HepG2 (cell line): Measurements from ENCODE around the gene RING1. TPM values are rescaled to one million over a fixed set of nuclear protein-coding genes. Genes with fewer than 3 reads are reported as not detected.

Experiments used
- ATAC-seq: fragments of 200-7000 bp; cut with Tn5 transposase; 3 replicates; pipeline ENCODE4 v1.9.1; 2020; ENCODE audit warnings: mild to moderate bottlenecking, moderate library complexity
- BruUV-seq: library from RNA; stranded (reverse); fragments of 400-500 nt; replicated peaks from 2 replicates; lab custom pipeline; 2021; lab: Mats Ljungman, UMichigan
- CTCF ChIA-PET: fragments of 300-600 bp; formaldehyde crosslinking; extraction: SDS; loops from one replicate; lab custom pipeline; 2021; ENCODE audit warnings: low total read pairs, inconsistent platforms, low intra/inter-chr PET ratio; lab: Yijun Ruan, JAX
- POLR2A ChIA-PET: fragments of 350-600 bp; sonication (Branson Sonifier 250); formaldehyde crosslinking; loops from one replicate; lab custom pipeline; 2020; ENCODE audit warnings: antibody characterized with exemption, inconsistent platforms; lab: Yijun Ruan, JAX
- DNase-seq: peaks from one replicate; pipeline ENCODE4 v3.0.0-alpha.2; 2015; ENCODE audit warnings: low spot score
- FAIRE-seq: peaks from 3 replicates; lab custom pipeline; 2011; peaks lifted over from hg19 to GRCh38; lab: Jason Lieb, UNC
- H2AFZ ChIP-seq: one replicate; pipeline ENCODE4 v1.6.1; 2011; ENCODE audit warnings: low read length, inconsistent platforms
- H3K27ac ChIP-seq: fragments of 300-600 bp; 3 replicates; pipeline ENCODE4 v1.8.0; 2011; ENCODE audit warnings: mixed run types, mild to moderate bottlenecking, mixed read lengths, low read length, inconsistent platforms; ENCODE audit not compliant: insufficient read depth; ENCODE audit errors: extremely low read length
- H3K27me3 ChIP-seq, 2 experiments: fragments of 200-600 bp in 1 of 2; 2 replicates in 1 of 2; 3 replicates in 1 of 2; pipeline versions ENCODE4 v1.6.0 to v1.8.0; 2011; ENCODE audit warnings: low read length in 2 of 2, mild to moderate bottlenecking in 2 of 2, moderate library complexity in 2 of 2, inconsistent platforms in 1 of 2; ENCODE audit not compliant: insufficient read depth in 2 of 2, control insufficient read depth in 1 of 2
- H3K36me3 ChIP-seq, 2 experiments: fragments of 200-600 bp in 1 of 2; replicated peaks in 1 of 2; 2 replicates in 1 of 2; 3 replicates in 1 of 2; pipeline versions ENCODE4 v1.5.1 to v1.8.0; 2011; ENCODE audit warnings: low read length in 2 of 2, inconsistent platforms in 1 of 2; ENCODE audit not compliant: insufficient read depth in 2 of 2, control insufficient read depth in 1 of 2
- H3K4me1 ChIP-seq: 2 replicates; pipeline ENCODE4 v1.5.1; 2012; ENCODE audit warnings: low read length, inconsistent platforms; ENCODE audit not compliant: insufficient read depth
- H3K4me2 ChIP-seq: 2 replicates; pipeline ENCODE4 v1.6.0; 2011; ENCODE audit warnings: low read depth, low read length, inconsistent platforms
- H3K4me3 ChIP-seq, 3 experiments: fragments of 200-600 bp in 1 of 3; sonication (generic), shearing (Covaris generic) in 1 of 3; replicated peaks in 1 of 3; 2 replicates each; pipeline ENCODE4 v1.5.1; 2011 to 2016; ENCODE audit warnings: low read length in 3 of 3, inconsistent platforms in 2 of 3, low read depth in 2 of 3, mild to moderate bottlenecking in 2 of 3, control low read depth in 1 of 3, mixed read lengths in 1 of 3; ENCODE audit not compliant: insufficient read depth in 1 of 3
- H3K79me2 ChIP-seq: one replicate; pipeline ENCODE4 v1.6.1; 2011; ENCODE audit warnings: low read length, inconsistent platforms; ENCODE audit not compliant: insufficient read depth
- H3K9ac ChIP-seq: 2 replicates; pipeline ENCODE4 v1.6.0; 2011; ENCODE audit warnings: mild to moderate bottlenecking, low read depth, low read length, inconsistent platforms; ENCODE audit not compliant: insufficient read depth
- H3K9me3 ChIP-seq: 2 replicates; pipeline ENCODE4 v1.5.1; 2012; ENCODE audit warnings: mild to moderate bottlenecking, low read length
- H4K20me1 ChIP-seq: 2 replicates; pipeline ENCODE4 v1.6.0; 2011; ENCODE audit warnings: inconsistent platforms, mild to moderate bottlenecking, low read length, moderate library complexity; ENCODE audit not compliant: insufficient read depth
- ADNP ChIP-seq: sonication (generic); formaldehyde crosslinking; IDR thresholded peaks from 2 replicates; pipeline ENCODE4 v1.4.0; 2020; ENCODE audit warnings: missing genetic modification reagents
- AHR ChIP-seq: IDR thresholded peaks from 2 replicates; pipeline ENCODE4 v1.6.1; 2018; ENCODE audit warnings: missing genetic modification reagents, missing compliant biosample characterization
- BRD4 ChIP-seq: sonication (generic); formaldehyde crosslinking; IDR thresholded peaks from 2 replicates; pipeline ENCODE4 v1.4.0; 2020; ENCODE audit warnings: missing genetic modification reagents
- DMAP1 ChIP-seq: IDR thresholded peaks from 2 replicates; pipeline ENCODE4 v1.6.1; 2016
- HMG20A ChIP-seq: IDR thresholded peaks from 2 replicates; pipeline ENCODE4 v1.6.1; 2016; ENCODE audit warnings: borderline replicate concordance
- MTA1 ChIP-seq: sonication (generic); formaldehyde crosslinking; IDR thresholded peaks from 2 replicates; pipeline ENCODE4 v1.4.0; 2020; ENCODE audit warnings: missing genetic modification reagents, mild to moderate bottlenecking, borderline replicate concordance
- PCBP1 ChIP-seq: fragments of 200-400 bp; formaldehyde crosslinking; IDR thresholded peaks from 2 replicates; pipeline ENCODE4 v1.6.1; 2017; ENCODE audit warnings: mild to moderate bottlenecking, low read depth, low read length, borderline replicate concordance
- TBL1XR1 ChIP-seq: fragments of 150-350 bp; IDR thresholded peaks from 2 replicates; pipeline ENCODE4 v1.6.1; 2014; ENCODE audit warnings: borderline replicate concordance, low read length; ENCODE audit not compliant: partially characterized antibody
- TBX3 ChIP-seq: fragments of 450-650 bp; IDR thresholded peaks from 2 replicates; pipeline ENCODE4 v1.6.1; 2017; ENCODE audit warnings: antibody characterized with exemption, mild to moderate bottlenecking, inconsistent platforms, borderline replicate concordance
- TEAD3 ChIP-seq: optimal IDR thresholded peaks from 2 replicates; pipeline ENCODE3; 2016; ENCODE audit warnings: borderline replicate concordance
- ZNF83 ChIP-seq: sonication (generic); formaldehyde crosslinking; IDR thresholded peaks from 2 replicates; pipeline ENCODE4 v1.4.0; 2020; ENCODE audit warnings: missing genetic modification reagents, mild to moderate bottlenecking, borderline replicate concordance
- ZSCAN12 ChIP-seq: sonication (generic); formaldehyde crosslinking; IDR thresholded peaks from 2 replicates; pipeline ENCODE4 v1.9.0; 2021; ENCODE audit warnings: mild to moderate bottlenecking, missing genetic modification reagents
- WGBS: methylation state at CpG from one replicate; pipeline ENCODE4 v1.1.6; 2017; ENCODE audit warnings: low lambda C conversion rate; 5-methylcytosine and 5-hydroxymethylcytosine counted together
- in situ Hi-C: cut with HindIII; loops from 2 replicates; pipeline ENCODE4 v1.10.0; 2017; ENCODE audit warnings: low pct_unique_long_range_greater_than_20kb; ENCODE audit not compliant: extremely low pct_ligation_motif_present
- intact Hi-C: fragments of 100-400 bp; cut with micrococcal nuclease; formaldehyde crosslinking; loops from one replicate; pipeline ENCODE4 v1.10.0; 2022; ENCODE audit not compliant: unreplicated experiment
- polyA plus RNA-seq, 8 experiments: library from polyadenylated mRNA; depleted of rRNA in 3 of 8; stranded (reverse) in 7 of 8; unstranded in 1 of 8; fragments of >200 nt; fragmentation: Illumina TruSeq in 4 of 8; extraction: Trizol in 4 of 8; gene quantifications; 2 replicates each; pipeline versions ENCODE4 v1.2.1 to v1.2.3, GENCODE V29; 2011 to 2016; ENCODE audit warnings: low read depth in 4 of 8, missing spikeins in 1 of 8, mixed read lengths in 1 of 8; ENCODE audit not compliant: insufficient read depth in 1 of 8
- total RNA-seq, 5 experiments: library from RNA; depleted of rRNA; stranded (reverse); fragments of >200 nt; fragmentation: Illumina TruSeq; extraction: Trizol; gene quantifications; 2 replicates each; pipeline ENCODE4 v1.2.3, GENCODE V29; 2016; ENCODE audit warnings: low read depth in 1 of 5
- TF ChIP-seq, protein P1 (sequence below): IDR thresholded peaks from 2 replicates; pipeline ENCODE4 v1.6.1; 2016; ENCODE audit warnings: missing compliant biosample characterization, missing genetic modification reagents, borderline replicate concordance
- TF ChIP-seq, protein P2 (sequence below): sonication (generic); formaldehyde crosslinking; IDR thresholded peaks from 2 replicates; pipeline ENCODE4 v1.4.0; 2020; ENCODE audit warnings: missing genetic modification reagents
- TF ChIP-seq, protein P3 (sequence below), 2 experiments: IDR thresholded peaks; 2 replicates each; pipeline ENCODE4 v1.6.1; 2011 to 2012; ENCODE audit warnings: low read length in 2 of 2, borderline replicate concordance in 1 of 2, low read depth in 1 of 2, mild to moderate bottlenecking in 1 of 2, moderate library complexity in 1 of 2
- TF ChIP-seq, protein P4 (sequence below): IDR thresholded peaks from 2 replicates; pipeline ENCODE4 v1.6.1; 2016; ENCODE audit warnings: mild to moderate bottlenecking, missing biosample characterization, missing genetic modification reagents

The RING1 gene
- total and polyA plus RNA-seq, 2 of the 13 experiments (the other 11 are each of a cell fraction or from before 2014, with no cell fraction given) = 23.9 to 33.6 TPM

DNA sequence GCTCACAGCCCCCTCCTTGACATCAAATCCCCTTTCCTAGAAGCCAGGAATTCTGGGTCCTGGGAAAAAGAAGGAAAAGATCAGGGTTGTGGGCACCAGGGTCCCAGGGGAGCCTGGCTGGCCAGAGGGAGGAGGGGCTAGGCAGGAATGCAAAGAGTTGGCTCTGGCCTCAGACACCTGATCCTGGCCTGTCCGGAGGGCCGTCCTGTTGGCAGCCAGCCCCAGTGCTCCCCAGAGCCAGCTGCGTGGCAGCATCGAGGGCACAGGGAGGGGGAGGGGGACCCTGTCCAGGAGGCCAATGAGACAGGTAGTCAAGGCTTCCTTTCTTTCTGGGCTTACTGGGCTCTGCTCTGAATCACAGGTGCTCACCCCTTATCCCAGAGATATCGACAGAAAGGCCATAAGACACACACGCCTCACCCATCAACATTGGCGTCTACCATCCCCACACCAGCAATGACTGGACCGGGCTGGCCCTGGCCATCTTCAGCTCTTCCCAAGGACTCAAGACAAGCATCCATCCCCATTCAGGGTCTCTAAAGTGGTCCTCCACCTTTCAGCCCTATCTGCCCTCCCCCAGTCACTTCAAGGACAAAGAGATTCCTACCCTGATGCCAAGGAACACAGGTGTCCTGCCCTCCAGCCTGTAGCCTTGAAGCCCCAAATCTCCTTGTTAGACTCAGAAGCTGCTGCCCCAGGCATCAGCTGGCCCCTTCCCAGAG lies 16.8 kb upstream of the RING1 start:
- H3K4me3 ChIP-seq = no peak overlapping the region
- peaks cover 32% of the 10 kb centered on the region for H3K4me1 ChIP-seq
- no peak overlapping the region for H3K9ac ChIP-seq
- peaks cover 19 to 26% of the 10 kb centered on the region in 2 experiments for H3K36me3 ChIP-seq
- H3K4me2 ChIP-seq = peak overlapping the region; percentile 66
- CTCF ChIA-PET = no interaction called here
- DNase-seq (no peak), ATAC-seq (peak; percentile 64), FAIRE-seq (no peak)
- no TSS peak for BruUV-seq
- no peaks in the 10 kb centered on the region for H3K9me3 ChIP-seq
- intact Hi-C loops (no loop called here), in situ Hi-C loops (no loop called here)
- H3K79me2 ChIP-seq = no peaks in the 10 kb centered on the region
- no peak overlapping the region for H3K27ac ChIP-seq
- peaks cover 0 to 15% of the 10 kb centered on the region in 2 experiments; a peak in 1 of 5 replicates for H3K27me3 ChIP-seq
- POLR2A ChIA-PET = interaction anchor here (0.8 to 1.6 kb wide), 2 partner anchors 8 to 17 kb away, joined by 4 to 5 read pairs; partner anchors contain the start of gene RING1
- H4K20me1 ChIP-seq = no peaks in the 10 kb centered on the region; the same call in 1 of the 2 replicates
- 28% methylated on average over 8 of the region's 8 CpGs for WGBS
- no peak overlapping the region for H2AFZ ChIP-seq
- TF ChIP-seq, protein P1, sequence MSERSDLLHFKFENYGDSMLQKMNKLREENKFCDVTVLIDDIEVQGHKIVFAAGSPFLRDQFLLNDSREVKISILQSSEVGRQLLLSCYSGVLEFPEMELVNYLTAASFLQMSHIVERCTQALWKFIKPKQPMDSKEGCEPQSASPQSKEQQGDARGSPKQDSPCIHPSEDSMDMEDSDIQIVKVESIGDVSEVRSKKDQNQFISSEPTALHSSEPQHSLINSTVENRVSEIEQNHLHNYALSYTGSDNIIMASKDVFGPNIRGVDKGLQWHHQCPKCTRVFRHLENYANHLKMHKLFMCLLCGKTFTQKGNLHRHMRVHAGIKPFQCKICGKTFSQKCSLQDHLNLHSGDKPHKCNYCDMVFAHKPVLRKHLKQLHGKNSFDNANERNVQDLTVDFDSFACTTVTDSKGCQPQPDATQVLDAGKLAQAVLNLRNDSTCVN = no peak
- no peak for TF ChIP-seq BRD4
- TF ChIP-seq ZSCAN12 (CRISPR knock-in tag) = no peak
- TF ChIP-seq HMG20A (CRISPR knock-in tag) = peak; percentile 24; the same call in 1 of the 2 replicates
- TF ChIP-seq DMAP1 = no peak
- peak; percentile 89 for TF ChIP-seq TEAD3 (CRISPR knock-in tag)
- no peak for TF ChIP-seq TBX3
- TF ChIP-seq, protein P2, sequence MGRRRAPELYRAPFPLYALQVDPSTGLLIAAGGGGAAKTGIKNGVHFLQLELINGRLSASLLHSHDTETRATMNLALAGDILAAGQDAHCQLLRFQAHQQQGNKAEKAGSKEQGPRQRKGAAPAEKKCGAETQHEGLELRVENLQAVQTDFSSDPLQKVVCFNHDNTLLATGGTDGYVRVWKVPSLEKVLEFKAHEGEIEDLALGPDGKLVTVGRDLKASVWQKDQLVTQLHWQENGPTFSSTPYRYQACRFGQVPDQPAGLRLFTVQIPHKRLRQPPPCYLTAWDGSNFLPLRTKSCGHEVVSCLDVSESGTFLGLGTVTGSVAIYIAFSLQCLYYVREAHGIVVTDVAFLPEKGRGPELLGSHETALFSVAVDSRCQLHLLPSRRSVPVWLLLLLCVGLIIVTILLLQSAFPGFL (CRISPR knock-in tag) = no peak
- TF ChIP-seq PCBP1 = no peak
- TF ChIP-seq, protein P3, sequence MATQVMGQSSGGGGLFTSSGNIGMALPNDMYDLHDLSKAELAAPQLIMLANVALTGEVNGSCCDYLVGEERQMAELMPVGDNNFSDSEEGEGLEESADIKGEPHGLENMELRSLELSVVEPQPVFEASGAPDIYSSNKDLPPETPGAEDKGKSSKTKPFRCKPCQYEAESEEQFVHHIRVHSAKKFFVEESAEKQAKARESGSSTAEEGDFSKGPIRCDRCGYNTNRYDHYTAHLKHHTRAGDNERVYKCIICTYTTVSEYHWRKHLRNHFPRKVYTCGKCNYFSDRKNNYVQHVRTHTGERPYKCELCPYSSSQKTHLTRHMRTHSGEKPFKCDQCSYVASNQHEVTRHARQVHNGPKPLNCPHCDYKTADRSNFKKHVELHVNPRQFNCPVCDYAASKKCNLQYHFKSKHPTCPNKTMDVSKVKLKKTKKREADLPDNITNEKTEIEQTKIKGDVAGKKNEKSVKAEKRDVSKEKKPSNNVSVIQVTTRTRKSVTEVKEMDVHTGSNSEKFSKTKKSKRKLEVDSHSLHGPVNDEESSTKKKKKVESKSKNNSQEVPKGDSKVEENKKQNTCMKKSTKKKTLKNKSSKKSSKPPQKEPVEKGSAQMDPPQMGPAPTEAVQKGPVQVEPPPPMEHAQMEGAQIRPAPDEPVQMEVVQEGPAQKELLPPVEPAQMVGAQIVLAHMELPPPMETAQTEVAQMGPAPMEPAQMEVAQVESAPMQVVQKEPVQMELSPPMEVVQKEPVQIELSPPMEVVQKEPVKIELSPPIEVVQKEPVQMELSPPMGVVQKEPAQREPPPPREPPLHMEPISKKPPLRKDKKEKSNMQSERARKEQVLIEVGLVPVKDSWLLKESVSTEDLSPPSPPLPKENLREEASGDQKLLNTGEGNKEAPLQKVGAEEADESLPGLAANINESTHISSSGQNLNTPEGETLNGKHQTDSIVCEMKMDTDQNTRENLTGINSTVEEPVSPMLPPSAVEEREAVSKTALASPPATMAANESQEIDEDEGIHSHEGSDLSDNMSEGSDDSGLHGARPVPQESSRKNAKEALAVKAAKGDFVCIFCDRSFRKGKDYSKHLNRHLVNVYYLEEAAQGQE (IDR thresholded peaks at IDR 0.05; ENCODE audit: borderline replicate concordance in 1 of 2, low read depth in 1 of 2, low read length in 2 of 2) = no peak
- TF ChIP-seq, protein P4, sequence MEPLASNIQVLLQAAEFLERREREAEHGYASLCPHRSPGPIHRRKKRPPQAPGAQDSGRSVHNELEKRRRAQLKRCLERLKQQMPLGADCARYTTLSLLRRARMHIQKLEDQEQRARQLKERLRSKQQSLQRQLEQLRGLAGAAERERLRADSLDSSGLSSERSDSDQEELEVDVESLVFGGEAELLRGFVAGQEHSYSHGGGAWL (CRISPR knock-in tag) = no peak
- TF ChIP-seq MTA1 = peak; percentile 27; the same call in 1 of the 2 replicates
- 0 out of 2 replicates have a peak, but pooled peaks have one; percentile 16 for TF ChIP-seq ZNF83 (CRISPR knock-in tag)
- no peak for TF ChIP-seq TBL1XR1
- TF ChIP-seq AHR (CRISPR knock-in tag) = no peak
- no peak for TF ChIP-seq ADNP
